HS-27A (cell line): ENCODE results near the gene IL31.
"Not testable (repeated sequence)": the region's sequence is repeated elsewhere in the genome, so short reads cannot be mapped to it uniquely, and the experiment has no call there.

Experiments
- DNase-seq: peaks from one replicate; pipeline ENCODE4 v3.0.0-alpha.2; 2012; ENCODE audit warnings: low read depth, missing footprints

Gene IL31

DNA sequence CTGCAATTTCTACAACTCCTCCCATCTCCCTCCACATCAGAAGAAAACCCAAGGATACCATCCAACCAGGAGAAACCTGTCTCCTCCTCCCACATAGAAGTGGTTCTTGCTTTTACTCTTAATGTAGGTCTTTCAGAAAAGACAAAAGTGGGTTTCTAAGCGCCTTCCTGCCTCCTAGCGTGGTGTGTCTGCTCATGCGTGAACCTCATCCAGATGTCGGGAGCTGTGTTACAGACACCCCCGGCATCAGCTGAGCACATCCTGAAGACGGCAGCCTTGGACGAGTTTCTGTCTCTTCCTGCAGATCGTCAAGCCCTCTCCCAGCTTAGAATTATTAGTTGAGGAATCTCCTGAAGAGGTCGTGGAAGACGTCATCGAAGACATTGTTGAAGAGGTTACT, 18.4 kb upstream of the IL31 start:
- no peak for DNase-seq

DNA sequence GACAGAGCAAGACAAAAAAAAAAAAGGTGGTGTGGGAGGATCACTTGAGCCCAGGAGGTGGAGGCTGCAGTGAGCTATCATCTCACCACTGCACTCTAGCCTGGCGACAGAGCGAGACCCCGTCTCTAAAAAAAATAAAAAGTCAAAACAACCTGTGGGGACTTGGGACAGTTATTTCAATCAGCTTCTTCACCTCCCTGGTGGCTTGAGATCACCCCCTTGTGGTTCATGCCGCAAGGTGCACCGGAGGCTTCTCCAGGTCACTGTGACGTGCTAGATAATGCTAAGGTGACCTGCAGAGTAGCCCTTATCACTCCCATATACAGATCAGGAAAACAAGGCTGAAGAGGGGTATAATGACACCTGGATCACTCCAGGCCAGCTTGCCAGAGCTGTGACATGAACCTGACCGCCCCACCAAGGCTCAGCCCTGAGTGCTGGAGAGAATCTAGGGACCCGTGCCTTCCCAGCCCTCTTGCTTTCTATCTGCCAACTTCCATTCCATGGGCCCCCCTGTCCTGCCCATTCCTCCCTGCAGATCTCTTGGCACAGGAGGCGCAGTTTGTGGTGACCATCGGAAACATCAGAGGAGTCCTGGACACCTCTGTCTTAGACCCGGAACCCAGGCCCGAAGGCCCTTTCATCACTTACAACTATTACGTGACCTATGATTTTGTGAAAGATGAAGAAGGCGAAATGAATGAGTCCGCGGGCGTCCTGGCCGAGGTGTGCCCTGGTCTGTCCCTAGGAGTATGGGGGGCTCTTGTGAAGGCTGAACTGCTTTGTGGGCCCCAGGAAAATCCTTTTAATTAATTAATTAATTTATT, 17.0 kb upstream of the IL31 start:
- DNase-seq, result peak; percentile 26

DNA sequence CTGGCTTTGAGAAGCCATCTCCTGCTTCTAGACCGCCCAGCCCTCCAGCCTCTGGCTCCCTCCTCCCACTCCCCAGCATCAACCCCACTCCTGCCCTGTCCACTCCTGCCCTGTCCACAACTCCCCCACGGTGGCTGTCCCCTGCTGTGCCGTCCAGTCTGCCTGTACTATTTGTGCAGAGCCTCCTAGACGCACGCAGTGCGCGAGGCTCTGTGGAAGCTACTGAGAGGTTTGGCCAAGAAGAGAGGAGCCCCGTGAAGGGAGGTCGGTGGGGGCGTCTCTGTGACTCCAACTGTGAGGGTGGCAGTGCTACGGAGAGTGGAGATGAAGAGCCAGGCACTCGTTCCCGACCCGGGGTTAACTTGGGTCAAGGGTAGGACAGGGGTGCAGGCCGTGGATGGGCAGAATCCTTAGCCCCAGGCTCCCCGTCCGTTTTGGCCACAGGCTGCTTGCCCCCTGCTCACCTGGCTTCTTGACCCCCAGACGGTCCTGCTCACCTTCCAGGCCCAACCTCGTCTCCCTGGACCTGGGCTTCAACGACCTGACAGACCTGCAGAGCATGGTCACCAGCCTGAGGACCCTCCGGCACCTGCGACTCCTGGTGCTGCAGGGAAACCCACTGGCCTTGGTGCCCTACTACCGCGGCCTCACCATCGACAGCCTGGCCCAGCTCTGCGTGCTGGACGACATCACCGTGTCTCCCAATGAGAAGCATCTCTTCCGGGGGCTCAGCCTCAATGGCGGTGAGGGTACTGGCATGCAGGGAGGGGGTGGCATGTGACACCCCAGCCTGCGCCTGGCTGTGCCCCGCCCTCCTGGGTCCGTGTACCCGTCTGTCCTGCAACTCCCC, 15.8 kb upstream of the IL31 start:
- DNase-seq, result no peak

- DNase-seq, result no peak
Measured at GRCh38 chr12:122187466-122187865, 13.4 kb upstream of the IL31 start.

DNA sequence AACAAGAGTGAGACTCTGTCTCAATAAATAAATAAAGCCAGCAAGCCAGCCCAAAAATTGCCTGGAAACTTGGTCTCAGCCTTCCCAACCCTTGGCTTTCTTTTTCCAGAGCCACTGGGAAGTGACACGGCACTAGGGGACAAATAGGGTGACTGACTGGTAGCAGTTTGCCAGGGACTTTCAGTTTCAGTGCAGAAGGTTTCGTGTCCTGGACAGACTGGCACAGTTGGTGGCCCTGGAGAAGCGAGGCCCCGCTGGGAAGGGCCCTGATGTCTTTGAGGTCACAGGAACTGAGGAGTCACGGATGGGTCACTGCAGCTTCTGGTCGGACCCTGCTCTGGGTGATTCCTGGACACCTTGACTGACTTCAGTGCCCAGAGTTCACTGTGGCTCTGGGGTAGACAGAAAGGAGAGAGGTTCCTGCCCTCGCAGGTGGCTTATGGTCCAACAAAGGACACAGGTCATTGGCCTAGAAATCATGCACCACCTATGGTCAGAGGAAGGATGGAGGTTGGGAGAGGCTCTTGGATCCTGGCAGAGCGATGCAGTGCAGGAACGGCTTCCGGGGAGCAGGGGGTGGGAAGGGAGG, 11.6 kb upstream of the IL31 start:
- no peak for DNase-seq

DNA sequence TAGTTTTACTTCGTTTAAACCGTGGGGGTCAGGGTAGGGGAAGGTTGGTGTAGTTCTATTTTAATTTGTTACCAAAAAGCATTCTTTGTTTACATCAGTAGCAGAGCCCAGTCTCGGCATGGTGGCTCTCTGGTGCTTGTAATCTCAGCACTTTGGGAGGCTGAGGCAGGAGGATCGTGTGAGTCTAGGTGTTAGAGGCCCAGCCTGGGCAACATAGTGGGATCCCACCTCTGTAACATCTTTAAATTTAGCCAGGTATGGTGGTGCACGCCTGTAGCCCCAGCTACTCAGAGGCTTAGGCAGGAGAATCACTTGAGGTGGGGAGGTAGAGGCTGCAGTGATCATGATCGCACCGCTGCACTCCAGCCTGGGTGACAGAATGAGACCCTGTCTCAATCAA, 11.1 kb upstream of the IL31 start:
- DNase-seq, result no peak

DNA sequence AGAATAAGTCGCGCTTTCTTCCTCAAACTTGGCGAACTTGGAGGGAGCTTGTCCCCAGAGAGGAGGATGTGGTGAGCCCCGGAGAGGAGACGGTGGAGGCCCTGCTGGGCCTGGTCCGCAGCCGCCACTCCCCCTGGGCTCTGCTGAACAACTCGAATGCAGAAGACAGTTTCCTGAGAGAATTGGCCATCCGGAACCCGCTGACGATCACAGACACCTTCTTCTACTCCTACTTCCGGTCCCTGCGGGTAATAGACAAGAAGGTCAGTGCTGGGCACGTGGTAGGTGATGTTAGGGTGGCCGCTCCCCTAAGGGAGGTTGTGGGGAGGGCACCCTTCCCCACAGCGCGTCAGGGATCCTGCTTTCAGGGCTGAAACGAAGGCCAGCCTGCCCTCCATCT, 10.5 kb upstream of the IL31 start:
- no peak for DNase-seq

- DNase-seq, result no peak
Measured at GRCh38 chr12:122183588-122183940, 9.5 kb upstream of the IL31 start.

DNA sequence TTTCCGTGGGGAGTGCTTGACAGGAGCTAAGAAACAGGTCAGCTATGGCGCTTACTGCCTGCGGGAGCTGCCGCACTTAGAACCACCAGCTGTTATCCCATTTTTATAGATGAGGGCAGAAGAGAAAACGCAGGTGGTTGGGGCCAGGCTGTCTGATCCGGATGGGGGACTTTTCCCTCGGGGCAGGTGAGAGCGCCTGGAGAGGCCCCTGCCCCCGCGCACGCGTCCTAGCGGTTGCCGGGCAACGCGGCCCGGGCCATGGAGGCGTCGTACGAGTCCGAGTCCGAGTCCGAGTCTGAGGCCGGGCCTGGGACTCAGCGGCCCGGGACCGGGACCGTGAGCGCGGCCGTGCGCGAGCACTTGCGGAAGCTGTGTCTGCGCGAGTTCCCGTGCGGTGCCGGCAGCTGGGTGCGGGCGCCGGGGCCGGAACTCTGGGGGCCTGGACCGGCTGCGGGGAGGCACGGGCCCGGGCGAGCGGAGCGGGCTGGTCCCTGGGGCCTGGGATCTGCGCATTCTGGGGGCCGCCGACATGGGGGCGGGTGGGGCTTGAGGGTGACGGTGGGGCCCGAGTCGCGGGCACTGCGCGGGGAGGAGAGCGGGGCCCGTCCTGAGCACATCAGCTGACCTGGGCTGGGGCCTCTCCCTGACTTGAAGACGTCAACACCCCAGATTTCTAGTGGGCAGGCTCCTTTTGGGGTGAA, 9.0 kb upstream of the IL31 start, which contains the start of gene LRRC43:
Gene LRRC43, plus strand, starts transcription at position 237 of the 701 bp plus-strand sequence. Its CDS starts 22 bp downstream, at position 259.
- no peak for DNase-seq

- not testable (repeated sequence) for DNase-seq
Measured at GRCh38 chr12:122176473-122176872, 2.5 kb upstream of the IL31 start.

DNA sequence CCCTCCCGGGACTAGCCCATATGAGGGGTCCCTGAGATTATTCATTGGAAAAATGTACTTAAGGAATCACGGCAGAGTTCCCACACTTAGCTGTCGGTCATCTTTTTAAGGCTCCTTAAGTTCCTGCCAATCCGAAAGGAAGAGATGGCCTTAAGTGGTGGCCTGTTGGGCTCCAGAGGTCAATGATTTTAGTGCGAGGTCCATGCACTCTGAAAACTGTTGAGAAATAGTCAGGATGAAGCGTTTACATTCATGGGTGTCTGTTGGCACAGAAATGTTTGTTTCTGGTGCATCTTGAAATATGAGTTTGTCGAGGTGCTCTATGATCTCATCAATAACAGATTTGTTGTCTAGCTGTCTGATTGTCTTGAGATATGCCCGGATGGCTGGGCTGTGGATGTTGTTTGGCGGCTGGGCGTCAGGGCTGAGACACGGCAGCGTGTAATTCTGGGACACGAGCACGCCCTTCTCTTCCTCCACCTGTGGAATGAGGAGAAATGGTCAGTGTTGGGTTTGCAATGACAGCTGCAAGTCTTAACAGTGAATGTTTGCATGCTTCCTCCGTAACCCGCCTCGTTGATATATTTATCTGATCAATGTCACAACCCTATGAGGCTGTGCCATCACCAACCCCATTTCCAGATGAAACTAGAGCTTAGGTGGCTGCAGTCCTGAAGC, 1.6 kb downstream of the IL31 start:
- DNase-seq, result no peak

- DNase-seq, result no peak
Measured at GRCh38 chr12:122171399-122171798, 2.6 kb downstream of the IL31 start.

DNA sequence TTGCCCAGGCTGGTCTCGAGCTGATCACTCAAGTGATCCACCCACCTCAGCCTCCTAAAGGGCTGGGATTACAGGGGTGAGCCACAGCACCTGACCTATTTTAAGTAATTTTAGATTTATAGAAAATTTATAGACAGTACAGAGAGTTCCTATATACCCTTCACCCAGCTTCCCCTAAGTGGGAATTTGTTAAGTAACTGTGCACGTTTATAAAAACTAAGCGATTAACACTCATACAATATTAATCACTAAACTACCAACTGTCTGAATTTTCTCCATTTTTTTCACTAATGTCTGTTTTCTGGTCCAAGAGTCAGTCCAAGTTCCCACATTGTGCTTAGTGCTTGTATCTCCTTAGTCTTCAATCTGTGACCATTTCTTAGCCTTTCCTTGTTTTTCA, 5.5 kb downstream of the IL31 start:
- no peak for DNase-seq

GRCh38 chr12:122167356-122167925, 6.6 kb downstream of the IL31 start:
- DNase-seq, result no peak

DNA sequence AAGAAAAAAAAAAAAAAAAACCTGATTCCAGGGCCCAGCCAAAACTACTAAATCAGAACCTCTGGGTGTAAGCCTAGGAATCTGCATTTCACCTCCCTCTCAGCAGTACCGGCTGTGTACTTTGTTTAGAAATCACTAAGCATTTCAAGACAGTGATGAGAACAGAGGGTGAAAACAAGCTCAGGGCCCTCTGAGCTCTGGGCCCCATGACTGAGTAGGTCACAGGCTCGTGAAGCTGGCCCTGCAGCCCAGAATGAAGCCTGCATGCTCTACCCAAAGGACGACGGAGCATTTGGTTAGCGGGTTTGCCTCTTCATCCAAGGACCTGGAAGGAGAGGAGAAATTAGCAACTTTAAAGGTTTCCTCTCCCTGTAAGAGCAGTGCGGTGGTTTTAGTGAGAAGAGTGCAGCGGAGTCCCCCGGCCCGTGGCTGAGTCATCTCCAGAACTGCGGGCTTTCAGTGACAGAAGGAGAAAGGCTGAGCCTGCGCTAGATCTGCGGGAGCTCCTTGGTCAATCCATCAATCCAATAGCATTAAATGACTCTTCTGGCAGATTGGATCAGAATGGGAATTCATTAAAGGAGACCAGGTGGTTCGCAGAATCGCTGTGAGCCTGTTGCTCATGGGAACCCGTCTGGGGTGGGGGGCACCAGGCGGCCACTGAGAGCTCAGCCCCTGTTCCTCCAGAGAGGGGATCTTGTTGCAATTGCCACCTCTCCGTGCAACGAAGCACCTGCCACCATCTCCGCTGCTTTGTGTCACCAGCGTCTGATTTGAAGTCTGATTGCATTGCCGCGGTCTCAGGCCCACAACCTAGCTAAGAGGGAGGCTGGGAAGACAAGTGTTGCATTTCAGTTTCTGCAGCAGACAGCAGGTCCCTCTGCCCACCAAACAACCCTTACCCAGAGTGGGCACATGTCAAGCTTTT, 7.3 kb downstream of the IL31 start:
- no peak for DNase-seq

DNA sequence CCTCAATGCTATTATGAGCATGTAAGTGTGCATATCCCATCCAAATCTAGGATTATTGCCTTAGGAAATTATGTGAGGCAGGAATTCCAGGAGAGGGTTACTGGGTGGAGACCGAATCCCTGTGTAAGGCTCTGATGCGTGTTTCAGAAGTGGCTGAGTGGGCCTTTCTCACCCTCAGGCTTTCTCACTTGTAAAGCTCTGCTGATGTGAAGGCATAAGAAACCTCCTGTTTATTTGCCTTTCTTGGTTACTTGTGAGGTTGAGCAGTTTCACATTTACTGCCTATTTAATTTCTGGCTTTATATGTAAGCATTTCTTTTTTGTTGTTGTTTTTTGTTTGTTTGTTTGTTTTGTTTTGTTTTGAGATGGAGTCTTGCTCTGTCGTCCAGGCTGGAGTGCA, 11.0 kb downstream of the IL31 start:
- DNase-seq, result no peak

DNA sequence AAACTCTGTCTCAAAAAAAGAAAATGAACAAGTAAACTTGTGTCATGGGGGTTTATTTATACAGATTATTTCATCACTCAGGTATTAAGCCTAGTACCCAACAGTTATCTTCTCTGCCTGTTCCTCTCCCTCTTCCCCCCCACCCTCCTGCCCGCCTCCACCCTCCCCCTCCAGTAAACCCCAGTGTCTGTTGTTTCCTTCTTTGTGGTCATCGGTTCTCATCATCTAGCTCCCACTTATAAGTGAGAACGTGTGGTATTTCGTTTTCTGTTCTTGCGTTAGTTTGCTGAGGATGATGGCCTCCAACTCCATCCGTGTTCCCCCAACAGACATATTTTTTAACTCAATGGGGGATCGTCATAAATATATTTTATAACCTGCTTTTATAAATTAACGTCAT, 12.3 kb downstream of the IL31 start:
- no peak for DNase-seq

- DNase-seq, result no peak
Measured at GRCh38 chr12:122160761-122161160, 13.3 kb downstream of the IL31 start.

GRCh38 chr12:122159882-122160281, 14.1 kb downstream of the IL31 start:
- no peak for DNase-seq

DNA sequence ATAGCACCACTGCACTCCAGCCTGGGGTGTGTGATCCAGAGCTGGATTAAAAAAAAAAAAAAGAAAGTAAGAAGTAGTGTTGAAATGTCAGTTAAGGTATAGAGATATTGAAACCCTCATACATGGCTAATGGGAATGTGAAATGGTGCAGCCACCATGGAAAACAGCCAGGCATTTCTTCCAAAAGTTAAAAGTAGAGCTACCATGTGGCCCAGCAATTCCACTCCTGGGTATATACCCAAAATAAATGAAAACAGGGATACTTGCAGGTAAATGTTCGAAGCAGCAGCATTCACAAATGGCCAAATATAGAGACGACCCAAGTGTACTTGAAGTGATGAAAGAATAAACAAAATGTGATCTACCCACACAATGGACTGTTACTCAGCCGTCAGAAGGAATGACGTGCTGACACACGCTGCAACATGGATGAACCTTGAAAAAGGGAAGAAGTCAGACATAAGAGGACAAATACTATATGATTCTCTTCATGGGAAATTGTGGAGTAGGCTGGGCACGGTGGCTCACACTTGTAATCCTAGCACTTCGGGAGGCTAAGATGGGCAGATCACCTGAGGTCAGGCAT, 15.2 kb downstream of the IL31 start:
- DNase-seq, result no peak
